ENCODE measurements around the gene FBXO24.

Gene FBXO24

GRCh38 chr7:100614308-100614861 is 28.3 kb downstream of the FBXO24 start:
- DNase-seq (ENCODE audit: insufficient read length, low spot score) (no peak), FAIRE-seq (no peak)

GRCh38 chr7:100620239-100620638 is 34.1 kb downstream of the FBXO24 start:
- DNase-seq (ENCODE audit: insufficient read length, low spot score) (no peak), FAIRE-seq (no peak)

GRCh38 chr7:100620804-100621203 is 34.7 kb downstream of the FBXO24 start:
- FAIRE-seq, result no peak

GRCh38 chr7:100621554-100621953 is 35.4 kb downstream of the FBXO24 start:
- DNase-seq (ENCODE audit: insufficient read length, low spot score) (no peak), FAIRE-seq (no peak)

More at GRCh38 chr7:100620804-100621203, 34.7 kb downstream of the FBXO24 start:
- DNase-seq (ENCODE audit: insufficient read length, low spot score), result no peak

GRCh38 chr7:100623951-100624824 is 38.1 kb downstream of the FBXO24 start:
- DNase-seq (ENCODE audit: insufficient read length, low spot score) (no peak), FAIRE-seq (no peak)

GRCh38 chr7:100626055-100626454 is 39.9 kb downstream of the FBXO24 start:
- peak; percentile 23 for FAIRE-seq
- no peak for DNase-seq (ENCODE audit: insufficient read length, low spot score)

GRCh38 chr7:100626530-100627237 is 40.6 kb downstream of the FBXO24 start:
- peak; percentile 72 for FAIRE-seq
- peak; percentile 97 for DNase-seq (ENCODE audit: insufficient read length, low spot score)

- DNase-seq (ENCODE audit: insufficient read length, low spot score) (no peak), FAIRE-seq (no peak)
Observed at GRCh38 chr7:100627238-100627549, 41.1 kb downstream of the FBXO24 start.

- FAIRE-seq (no peak), DNase-seq (ENCODE audit: insufficient read length, low spot score) (no peak)
Observed at GRCh38 chr7:100629117-100629716, 43.1 kb downstream of the FBXO24 start.

- no peak for DNase-seq (ENCODE audit: insufficient read length, low spot score)
- FAIRE-seq, result no peak
Observed at GRCh38 chr7:100630066-100630465, 43.9 kb downstream of the FBXO24 start.

- FAIRE-seq, result no peak
- DNase-seq (ENCODE audit: insufficient read length, low spot score), result peak; percentile 67
Observed at GRCh38 chr7:100632951-100633717, 47.0 kb downstream of the FBXO24 start.

- DNase-seq (ENCODE audit: insufficient read length, low spot score) (no peak), FAIRE-seq (no peak)
Observed at GRCh38 chr7:100639995-100640516, 53.9 kb downstream of the FBXO24 start.

GRCh38 chr7:100640517-100641440 is 54.7 kb downstream of the FBXO24 start:
- no peak for DNase-seq (ENCODE audit: insufficient read length, low spot score)
- FAIRE-seq, result no peak

- DNase-seq (ENCODE audit: insufficient read length, low spot score), result no peak
- no peak for FAIRE-seq
Observed at GRCh38 chr7:100641463-100641859, 55.3 kb downstream of the FBXO24 start, which contains the start of gene TFR2. TSS of gene TFR2 (minus strand) at chr7:100641552. CDS start at chr7:100641509, 43 bp downstream.

- DNase-seq (ENCODE audit: insufficient read length, low spot score), result no peak
- no peak for FAIRE-seq
Observed at GRCh38 chr7:100641860-100642533, 55.9 kb downstream of the FBXO24 start.

- FAIRE-seq, result no peak
- peak; percentile 77 for DNase-seq (ENCODE audit: insufficient read length, low spot score)
Observed at GRCh38 chr7:100642534-100642907, 56.4 kb downstream of the FBXO24 start.

- FAIRE-seq (no peak), DNase-seq (ENCODE audit: insufficient read length, low spot score) (no peak)
Observed at GRCh38 chr7:100649826-100650565, 63.9 kb downstream of the FBXO24 start.

Data from GM19239 (cell line).